NCI-H345 (cell line): ENCODE measurements around the gene ZBTB45.
A peak's percentile ranks its signal among the peaks of the same experiment; 100 is the strongest.

Experiments used
- DNase-seq: peaks from one replicate; lab custom pipeline; 2025; lab: John Stamatoyannopoulos, UW

ZBTB45 gene

GRCh38 chr19:58538257-58539168, 18.9 kb upstream of the ZBTB45 start:
- DNase-seq = no peak

GRCh38 chr19:58536852-58537798, 17.5 kb upstream of the ZBTB45 start:
- DNase-seq = no peak

GRCh38 chr19:58535857-58536256, 16.2 kb upstream of the ZBTB45 start:
- no peak for DNase-seq

GRCh38 chr19:58531034-58531840, 11.6 kb upstream of the ZBTB45 start:
- DNase-seq = no peak

DNA sequence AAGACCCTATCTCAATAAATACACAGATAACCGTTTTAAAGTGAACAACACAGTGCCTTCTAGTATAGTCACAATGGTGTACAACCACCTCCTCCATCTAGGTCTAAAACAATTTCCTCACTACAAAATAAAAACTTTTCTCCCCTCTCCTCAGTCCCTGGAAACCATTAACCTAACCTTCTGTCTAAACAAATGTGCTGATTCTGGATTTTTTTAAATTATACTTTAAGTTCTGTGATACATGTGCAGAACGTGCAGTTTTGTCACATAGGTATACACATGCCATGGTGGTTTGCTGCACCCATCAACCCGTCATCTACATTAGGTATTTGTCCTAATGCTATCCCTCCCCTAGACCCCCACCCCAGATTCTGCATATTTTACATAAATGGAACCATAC, 9.8 kb upstream of the ZBTB45 start:
- DNase-seq = no peak

DNA sequence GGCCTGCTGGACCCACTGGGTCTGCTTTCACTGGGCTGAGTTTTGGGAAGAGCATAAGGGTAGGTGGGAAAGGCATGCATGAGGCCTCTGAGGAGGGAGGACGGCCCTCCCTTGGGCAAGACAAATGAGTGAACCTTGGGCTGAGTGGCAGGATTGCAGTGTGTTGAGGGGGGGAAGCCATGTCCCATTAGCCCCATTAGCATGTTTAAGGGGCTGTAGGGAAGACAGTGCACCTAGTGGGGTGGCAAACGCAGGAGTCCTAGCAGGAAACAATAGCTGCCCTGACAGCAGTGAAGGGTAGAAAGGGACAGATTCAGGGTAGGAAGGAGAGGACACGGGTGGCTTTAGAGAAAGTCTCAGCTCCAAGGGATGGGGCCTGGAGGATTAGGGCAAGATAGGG, 3.1 kb upstream of the ZBTB45 start:
- DNase-seq = no peak

- no peak for DNase-seq
Measured at GRCh38 chr19:58521651-58522050, 2.0 kb upstream of the ZBTB45 start.

DNA sequence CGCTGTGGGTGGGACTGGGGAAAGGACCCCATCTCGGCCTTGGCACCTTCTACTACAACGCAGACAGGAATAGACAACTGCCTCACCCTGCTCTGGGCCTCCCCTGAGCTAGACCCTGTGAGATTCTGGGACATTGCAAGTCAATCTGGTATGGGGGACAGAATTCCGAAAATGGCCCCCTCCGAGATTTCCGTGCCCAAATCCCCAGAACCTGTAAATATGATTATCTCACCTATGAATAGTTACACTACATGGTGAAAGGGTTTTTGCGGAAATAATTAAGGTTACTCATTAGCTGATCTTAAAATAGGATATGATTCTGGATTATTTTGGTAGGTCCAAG, 618 bp upstream of the ZBTB45 start:
- DNase-seq = no peak

GRCh38 chr19:58519087-58519354, 589 bp downstream of the ZBTB45 start:
- DNase-seq = peak; percentile 49

- DNase-seq = no peak
Measured at GRCh38 chr19:58518256-58519086, 1.1 kb downstream of the ZBTB45 start.

DNA sequence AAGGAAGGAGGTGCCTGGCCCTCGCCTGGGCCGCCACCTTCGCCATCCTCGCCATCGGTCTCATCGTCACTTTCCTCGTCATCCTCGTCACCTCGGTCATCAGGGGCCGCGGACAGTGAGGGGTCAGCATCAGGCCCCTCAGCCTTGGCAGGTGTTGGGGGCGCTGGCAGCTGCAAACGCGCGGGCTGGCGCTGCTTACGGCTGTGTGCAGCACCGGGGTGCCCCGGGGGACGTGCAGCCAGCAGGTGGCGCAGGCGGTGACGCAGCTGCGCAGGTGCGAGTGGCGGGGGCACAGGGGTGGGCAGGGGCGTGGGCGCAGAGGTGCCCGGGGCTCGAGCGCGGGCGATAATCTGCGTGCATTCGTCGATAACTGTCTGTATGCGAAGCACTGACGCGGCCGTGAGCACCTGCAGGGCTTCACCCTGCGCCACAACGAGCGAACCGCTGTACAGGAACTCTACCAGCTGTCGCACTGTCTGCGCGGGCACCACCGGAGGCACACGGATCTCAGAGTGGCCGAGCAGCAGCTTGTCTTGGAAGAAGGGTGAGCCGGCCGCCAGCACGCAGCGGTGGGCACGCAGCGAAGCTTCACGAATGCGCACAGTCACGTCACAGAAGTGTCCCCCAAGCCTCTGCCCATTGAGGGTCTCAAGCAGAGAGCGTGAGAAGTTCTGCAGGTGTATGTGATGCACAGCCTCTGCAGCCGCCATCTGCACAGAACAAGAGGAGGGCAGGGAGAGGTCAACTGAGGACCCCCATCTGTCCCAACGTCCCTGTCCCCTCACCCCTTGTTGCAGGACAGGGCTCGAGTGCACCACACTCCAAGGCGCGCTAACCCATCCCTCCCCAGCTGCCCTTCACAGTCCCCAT, 2.4 kb downstream of the ZBTB45 start:
- DNase-seq = no peak

- no peak for DNase-seq
Measured at GRCh38 chr19:58516246-58516836, 3.3 kb downstream of the ZBTB45 start.

- DNase-seq = no peak
Measured at GRCh38 chr19:58515259-58515658, 4.4 kb downstream of the ZBTB45 start.

DNA sequence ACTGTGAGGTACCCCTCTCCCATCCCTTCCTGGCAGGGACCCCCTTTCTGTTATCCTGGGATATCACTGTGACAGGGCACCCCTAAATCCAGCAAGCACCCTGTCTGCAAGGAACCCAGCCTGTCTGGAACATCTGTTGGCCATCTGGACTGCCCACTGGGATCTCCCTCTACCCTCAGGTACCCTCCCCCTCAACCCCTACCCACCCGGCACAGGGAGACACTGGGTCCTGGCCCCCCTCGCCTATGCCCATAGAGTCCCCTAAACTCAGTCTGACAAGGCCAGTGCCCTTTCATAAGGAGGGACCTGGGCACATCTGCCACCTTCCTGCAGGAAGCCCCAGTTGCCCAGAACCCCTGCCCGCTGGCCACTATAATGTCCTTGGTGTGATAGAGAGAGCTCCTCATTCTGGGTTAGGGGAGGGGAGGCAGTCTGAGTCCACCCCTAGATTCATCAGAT, 5.0 kb downstream of the ZBTB45 start:
- DNase-seq = no peak

DNA sequence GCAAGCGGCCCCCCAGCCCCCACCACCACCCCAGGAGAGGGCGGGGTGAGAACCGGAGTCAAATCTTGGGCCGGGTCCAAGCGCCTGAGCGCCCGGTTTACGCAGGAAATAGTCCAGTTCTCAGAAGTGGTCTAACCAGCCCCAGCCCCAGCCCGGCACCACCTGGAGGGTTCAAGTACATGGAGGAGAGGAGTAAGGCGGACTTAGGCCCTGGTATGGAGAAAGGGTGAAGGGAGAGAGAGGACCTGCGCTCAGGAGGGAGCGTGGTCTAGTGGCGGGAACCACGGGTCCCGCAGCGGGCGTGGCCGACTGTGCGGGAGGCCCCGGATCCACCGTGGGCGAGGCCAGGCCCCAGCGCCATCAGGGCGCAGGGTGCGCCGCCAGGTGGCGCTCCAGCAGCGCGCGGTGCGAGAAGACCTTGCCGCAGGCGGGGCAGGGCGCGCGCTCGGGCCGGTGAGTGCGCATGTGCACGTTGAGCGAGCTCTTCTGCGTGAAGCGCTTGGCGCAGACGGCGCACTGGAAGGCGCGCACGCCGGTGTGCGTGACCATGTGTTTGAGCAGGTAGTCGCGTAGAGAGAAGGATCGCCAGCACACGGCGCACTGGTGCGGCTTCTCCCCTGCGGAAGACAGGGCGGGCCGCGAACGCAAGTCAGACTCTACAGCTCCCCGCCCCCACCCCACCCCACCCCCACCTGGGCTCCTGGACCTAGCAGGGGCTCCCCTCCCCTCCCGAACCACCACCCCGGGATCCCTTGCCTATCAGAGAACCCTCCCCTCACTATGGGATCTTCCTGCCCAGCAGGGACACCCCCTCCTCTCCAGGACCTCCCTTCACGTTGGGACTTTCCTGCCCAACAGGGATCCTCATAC, 5.7 kb downstream of the ZBTB45 start:
- peak; percentile 91 for DNase-seq

- DNase-seq = no peak
Measured at GRCh38 chr19:58513213-58513693, 6.4 kb downstream of the ZBTB45 start.

DNA sequence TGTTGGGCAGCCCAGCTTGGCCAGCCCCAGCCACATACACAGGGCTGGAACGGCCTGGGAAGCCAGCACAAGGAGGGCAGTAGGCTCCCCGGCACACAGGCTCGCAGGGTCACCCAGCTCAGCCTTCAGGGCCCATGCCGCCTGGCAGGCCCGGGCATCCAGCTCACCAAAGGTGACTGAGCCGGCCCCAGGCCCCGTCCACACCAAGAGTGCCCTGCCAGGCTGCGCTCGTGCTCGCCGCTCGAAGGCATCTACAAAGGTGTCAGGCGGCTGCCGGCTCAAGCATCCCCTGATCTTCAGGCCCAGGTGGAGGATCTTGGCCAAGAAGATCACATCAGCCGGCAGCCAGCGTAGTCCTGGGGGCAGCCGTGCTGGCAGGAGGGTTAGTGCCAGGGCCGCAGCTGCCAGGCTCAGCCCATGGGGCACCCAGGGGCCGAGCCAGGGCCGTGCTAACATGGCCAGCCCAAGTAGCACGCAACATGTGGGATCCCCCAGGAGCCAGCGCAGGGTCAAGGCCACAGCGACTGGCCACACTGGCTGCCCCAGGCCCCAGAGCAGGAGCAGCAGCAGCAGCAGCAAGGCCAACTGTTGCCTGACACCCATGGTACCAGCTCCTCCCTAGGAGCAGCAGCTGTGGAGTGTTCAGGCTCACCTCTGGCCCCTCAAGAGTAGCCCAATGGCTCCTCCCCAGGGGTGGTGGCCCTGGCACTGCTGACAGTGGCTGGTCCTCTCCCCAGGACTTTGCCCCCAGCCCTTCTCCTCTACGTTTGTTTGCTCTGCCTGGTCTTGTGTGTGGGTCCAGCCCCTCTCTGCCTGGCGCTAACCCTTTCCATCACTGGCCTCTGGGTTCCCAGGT, 8.0 kb downstream of the ZBTB45 start, which contains the start of gene SLC27A5:
SLC27A5 (minus strand) TSS at position 640 of the 856 bp plus-strand sequence; CDS start at position 603, 37 bp downstream.
- no peak for DNase-seq
